Measurements from ENCODE around the gene PHC2. TPM values are rescaled to one million over a fixed set of nuclear protein-coding genes. Genes with fewer than 3 reads are reported as not detected.

Gene PHC2
- total RNA-seq, 1 donor from 2014 or later: 65.0 TPM

GRCh38 chr1:33327587-33328325 is 103.1 kb downstream of the PHC2 start:
- TF ChIP-seq CTCF (IDR thresholded peaks at IDR 0.05) (no peak), EZH2phosphoT487 (IDR thresholded peaks at IDR 0.05) (no peak), EZH2 (IDR thresholded peaks at IDR 0.05) (no peak)
- Histone ChIP-seq H3K4me3 (no peak overlapping the region), H3K36me3 (peaks cover 7% of the 10 kb centered on the region), H3K4me1 (no peaks in the 10 kb centered on the region), H3K79me2 (ENCODE audit: low read depth) (peaks cover 14% of the 10 kb centered on the region), H2AFZ (replicated peaks) (no peak overlapping the region), H3K27ac (no peak overlapping the region), H3K9ac (no peak overlapping the region), H3K9me3 (ENCODE audit: low read depth) (no peaks in the 10 kb centered on the region), H3K4me2 (no peak overlapping the region), H3K27me3 (no peaks in the 10 kb centered on the region), H3F3A (ENCODE audit: low read depth) (peaks cover 12% of the 10 kb centered on the region), H4K20me1 (ENCODE audit: low read depth) (peaks cover 40% of the 10 kb centered on the region)
- no peak for DNase-seq (ENCODE audit: low spot score)
- peaks cover 4% of the 10 kb centered on the region for H3K27me3 Mint-ChIP-seq (ENCODE audit: insufficient read depth, low read depth)
- H3K9me3 Mint-ChIP-seq: no peaks in the 10 kb centered on the region
- H3K4me3 Mint-ChIP-seq: no peak overlapping the region
- peaks cover under 1% of the 10 kb centered on the region for H3K4me1 Mint-ChIP-seq
- H3K36me3 Mint-ChIP-seq: peaks cover 54% of the 10 kb centered on the region
- no peak overlapping the region for H3K27ac Mint-ChIP-seq

- H3K4me1 Mint-ChIP-seq: no peaks in the 10 kb centered on the region
- peaks cover 44% of the 10 kb centered on the region for H3K36me3 Mint-ChIP-seq
- H3K27ac Mint-ChIP-seq: no peak overlapping the region
- no peaks in the 10 kb centered on the region for H3K4me1 ChIP-seq
- TF ChIP-seq CTCF (IDR thresholded peaks at IDR 0.05): no peak
- no peak for TF ChIP-seq EZH2 (IDR thresholded peaks at IDR 0.05)
- TF ChIP-seq EZH2phosphoT487 (IDR thresholded peaks at IDR 0.05): no peak
- no peak overlapping the region for H2AFZ ChIP-seq (replicated peaks)
- peaks cover 30% of the 10 kb centered on the region for H4K20me1 ChIP-seq (ENCODE audit: low read depth)
- no peak overlapping the region for H3K27ac ChIP-seq
- H3K27me3 ChIP-seq: no peaks in the 10 kb centered on the region
- no peak for DNase-seq (ENCODE audit: low spot score)
- H3K9ac ChIP-seq: no peak overlapping the region
- peaks cover 7% of the 10 kb centered on the region for H3K36me3 ChIP-seq
- no peaks in the 10 kb centered on the region for H3K9me3 ChIP-seq (ENCODE audit: low read depth)
- H3K4me3 Mint-ChIP-seq: no peak overlapping the region
- H3K27me3 Mint-ChIP-seq (ENCODE audit: insufficient read depth, low read depth): peaks cover 4% of the 10 kb centered on the region
- H3K79me2 ChIP-seq (ENCODE audit: low read depth): peaks cover 4% of the 10 kb centered on the region
- no peak overlapping the region for H3K4me3 ChIP-seq
- H3K9me3 Mint-ChIP-seq: no peaks in the 10 kb centered on the region
- no peak overlapping the region for H3K4me2 ChIP-seq
- H3F3A ChIP-seq (ENCODE audit: low read depth): peaks cover 12% of the 10 kb centered on the region
These were observed 104.1 kb downstream of the PHC2 start for GRCh38 chr1:33326785-33327184.

GRCh38 chr1:33324677-33325575 is 106.0 kb downstream of the PHC2 start:
- Mint-ChIP-seq H3K4me3 (no peak overlapping the region), H3K4me1 (no peaks in the 10 kb centered on the region), H3K27ac (no peak overlapping the region), H3K27me3 (ENCODE audit: insufficient read depth, low read depth) (peaks cover 6% of the 10 kb centered on the region), H3K9me3 (no peaks in the 10 kb centered on the region), H3K36me3 (peaks cover 41% of the 10 kb centered on the region)
- no peak for DNase-seq (ENCODE audit: low spot score)
- no peak for TF ChIP-seq EZH2phosphoT487 (IDR thresholded peaks at IDR 0.05)
- no peak for TF ChIP-seq EZH2 (IDR thresholded peaks at IDR 0.05)
- TF ChIP-seq CTCF (IDR thresholded peaks at IDR 0.05): no peak
- Histone ChIP-seq H3K4me2 (no peak overlapping the region), H2AFZ (replicated peaks) (no peak overlapping the region), H3K4me1 (no peaks in the 10 kb centered on the region), H3K79me2 (ENCODE audit: low read depth) (no peaks in the 10 kb centered on the region), H3F3A (ENCODE audit: low read depth) (peaks cover 12% of the 10 kb centered on the region), H4K20me1 (ENCODE audit: low read depth) (peaks cover 13% of the 10 kb centered on the region), H3K36me3 (peaks cover 7% of the 10 kb centered on the region), H3K4me3 (no peak overlapping the region), H3K9ac (no peak overlapping the region), H3K9me3 (ENCODE audit: low read depth) (no peaks in the 10 kb centered on the region), H3K27ac (no peak overlapping the region), H3K27me3 (no peaks in the 10 kb centered on the region)
